ENCODE measurements around the gene TGFB3.

DNA sequence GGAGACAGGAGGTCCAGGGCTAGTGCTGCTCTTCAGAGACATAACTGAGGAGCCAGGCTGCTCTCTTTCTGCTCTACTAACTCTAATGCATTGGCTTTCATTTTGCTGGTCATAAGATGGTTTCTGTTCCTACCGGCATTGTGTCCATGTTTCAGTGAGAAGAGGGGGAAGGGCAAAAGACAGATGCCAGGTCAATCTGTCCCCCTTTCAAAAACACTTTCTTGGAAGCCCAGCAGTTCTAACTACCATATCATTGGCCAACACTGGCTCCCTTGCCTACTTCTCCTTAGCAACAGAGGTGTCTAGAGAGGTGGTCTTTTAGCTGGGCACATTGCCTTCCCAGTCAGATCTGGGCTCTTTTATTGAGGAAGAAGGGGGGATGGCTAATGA is 63.9 kb downstream of the TGFB3 start:
- TF ChIP-seq, protein P1, sequence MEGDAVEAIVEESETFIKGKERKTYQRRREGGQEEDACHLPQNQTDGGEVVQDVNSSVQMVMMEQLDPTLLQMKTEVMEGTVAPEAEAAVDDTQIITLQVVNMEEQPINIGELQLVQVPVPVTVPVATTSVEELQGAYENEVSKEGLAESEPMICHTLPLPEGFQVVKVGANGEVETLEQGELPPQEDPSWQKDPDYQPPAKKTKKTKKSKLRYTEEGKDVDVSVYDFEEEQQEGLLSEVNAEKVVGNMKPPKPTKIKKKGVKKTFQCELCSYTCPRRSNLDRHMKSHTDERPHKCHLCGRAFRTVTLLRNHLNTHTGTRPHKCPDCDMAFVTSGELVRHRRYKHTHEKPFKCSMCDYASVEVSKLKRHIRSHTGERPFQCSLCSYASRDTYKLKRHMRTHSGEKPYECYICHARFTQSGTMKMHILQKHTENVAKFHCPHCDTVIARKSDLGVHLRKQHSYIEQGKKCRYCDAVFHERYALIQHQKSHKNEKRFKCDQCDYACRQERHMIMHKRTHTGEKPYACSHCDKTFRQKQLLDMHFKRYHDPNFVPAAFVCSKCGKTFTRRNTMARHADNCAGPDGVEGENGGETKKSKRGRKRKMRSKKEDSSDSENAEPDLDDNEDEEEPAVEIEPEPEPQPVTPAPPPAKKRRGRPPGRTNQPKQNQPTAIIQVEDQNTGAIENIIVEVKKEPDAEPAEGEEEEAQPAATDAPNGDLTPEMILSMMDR (IDR thresholded peaks at IDR 0.05 in 8 of 11, conservative IDR thresholded peaks at IDR 0.05 in 3 of 11) = no peak
- TF ChIP-seq POLR2AphosphoS5 (IDR thresholded peaks at IDR 0.05) (no peak), POLR2A (IDR thresholded peaks at IDR 0.05) (no peak)
